IgD-negative memory B cell (primary cell): ENCODE results near the gene SPI1. TPM values are rescaled to one million over a fixed set of nuclear protein-coding genes. Genes with fewer than 3 reads are reported as not detected.

Experiments used
- polyA plus RNA-seq: library from polyadenylated mRNA; unstranded; fragments of 300-500 nt; fragmentation: Illumina TruSeq; gene quantifications from one replicate; pipeline ENCODE4 v1.2.3, GENCODE V29; 2021

The SPI1 gene
- polyA plus RNA-seq, 1 donor from 2014 or later: 67.7 TPM

Other genes starting within 250 kb of the SPI1 start
- 98.6 TPM for gene ARFGAP2, start 201.7 kb downstream of the SPI1 start, polyA plus RNA-seq
- not detected for gene PACSIN3, start 192.1 kb downstream of the SPI1 start, polyA plus RNA-seq
- gene DDB2, start 163.6 kb downstream of the SPI1 start, polyA plus RNA-seq: 30.6 TPM
- 4.2 TPM for gene ACP2, start 129.7 kb downstream of the SPI1 start, polyA plus RNA-seq
- 9.4 TPM for gene NR1H3, start 120.6 kb downstream of the SPI1 start, polyA plus RNA-seq
- 17.5 TPM for gene MADD, start 108.4 kb downstream of the SPI1 start, polyA plus RNA-seq
- gene MYBPC3, start 25.8 kb downstream of the SPI1 start, polyA plus RNA-seq: not detected
- gene SLC39A13, start 30.0 kb upstream of the SPI1 start, polyA plus RNA-seq: 15.5 TPM
- gene PSMC3, start 47.9 kb upstream of the SPI1 start, polyA plus RNA-seq: 101 TPM
- gene RAPSN, start 70.6 kb upstream of the SPI1 start, polyA plus RNA-seq: 0.15 TPM
- 78.6 TPM for gene CELF1, start 174.6 kb upstream of the SPI1 start, polyA plus RNA-seq
- gene PTPMT1, start 187.1 kb upstream of the SPI1 start, polyA plus RNA-seq: 49.5 TPM
- 41.6 TPM for gene KBTBD4, start 200.4 kb upstream of the SPI1 start, polyA plus RNA-seq
- gene NDUFS3, start 200.5 kb upstream of the SPI1 start, polyA plus RNA-seq: 105 TPM
- not detected for gene FAM180B, start 208.1 kb upstream of the SPI1 start, polyA plus RNA-seq
- gene C1QTNF4, start 215.9 kb upstream of the SPI1 start, polyA plus RNA-seq: not detected